Ovary (tissue), 9 donors: ENCODE results near the gene PARD3B. TPM values are rescaled to one million over a fixed set of nuclear protein-coding genes. Genes with fewer than 3 reads are reported as not detected.

ENCODE experiments used
- DNase-seq, 5 donors: peaks; one replicate each; pipeline ENCODE4 v3.0.0-alpha.2; 2019 to 2020
- H3K27ac ChIP-seq, 2 donors: fragments of 200-600 bp; one replicate each; pipeline versions ENCODE4 v1.5.1 to v1.8.0; 2019 to 2022
- H3K27me3 ChIP-seq: fragments of 200-600 bp; one replicate; pipeline ENCODE4 v1.8.0; 2022
- H3K36me3 ChIP-seq: fragments of 200-600 bp; sonication (generic); one replicate; pipeline ENCODE4 v1.5.1; 2019
- H3K4me1 ChIP-seq: one replicate; pipeline ENCODE4 v1.8.1; 2013; ENCODE audit warnings: mild to moderate bottlenecking, moderate library complexity; ENCODE audit not compliant: insufficient read depth
- H3K4me3 ChIP-seq: fragments of 200-600 bp; sonication (generic); one replicate; pipeline ENCODE4 v1.5.1; 2017
- H3K9me3 ChIP-seq, 2 donors: fragments of 200-600 bp in 1 of 2; sonication (generic) in 1 of 2; one replicate each; pipeline versions ENCODE4 v1.5.1 to v1.8.1; 2013 to 2019; ENCODE audit warnings: mild to moderate bottlenecking in 1 of 2, moderate library complexity in 1 of 2
- EP300 ChIP-seq: sonication (generic); formaldehyde crosslinking; IDR thresholded peaks from one replicate; pipeline ENCODE4 v1.6.1; 2017; ENCODE audit warnings: antibody characterized with exemption
- POLR2A ChIP-seq: fragments of 450-650 bp; IDR thresholded peaks from one replicate; pipeline ENCODE4 v1.6.1; 2017; ENCODE audit warnings: antibody characterized with exemption, mild to moderate bottlenecking, moderate library complexity
- WGBS, 3 donors: extraction: QIAGEN DNeasy Blood & Tissue Kit in 1 of 3; methylation state at CpG; one replicate each; pipeline versions ENCODE4 v1.1.5 to v1.1.7; 2013 to 2017; 5-methylcytosine and 5-hydroxymethylcytosine counted together
- intact Hi-C, 4 donors: fragments of 100-400 bp; cut with DNase I; formaldehyde crosslinking; loops; one replicate each; pipeline versions ENCODE4 v1.11.0 to v1.15.1; 2022 to 2023
- polyA plus RNA-seq, 2 donors: library from polyadenylated mRNA; stranded (reverse); fragments of 200-250 nt in 1 of 2; fragments of 350-450 nt in 1 of 2; fragmentation: Illumina TruSeq in 1 of 2; extraction: RNeasy Lipid Tissue Mini Kit (QIAGEN cat#74804) in 1 of 2; gene quantifications; one replicate each; pipeline ENCODE4 v1.2.3, GENCODE V29; 2013 to 2014
- total RNA-seq, 7 donors: library from RNA; depleted of rRNA in 2 of 7; stranded (reverse); fragments of >200 nt in 2 of 7; fragmentation: NEBNext Ultra II Directional in 3 of 7; extraction: Animal tissue kit (Norgen Biotek cat#: 25700) in 3 of 7; gene quantifications; one replicate each; pipeline versions ENCODE4 v1.1.0 to v1.2.4, GENCODE V29; 2016 to 2023
- TF ChIP-seq, protein P1 (sequence below), 3 donors: fragments of 450-650 bp in 2 of 3; fragments of 200-600 bp in 1 of 3; IDR thresholded peaks; one replicate each; pipeline versions ENCODE4 v1.5.1 to v1.8.0; 2016 to 2022; ENCODE audit warnings: antibody characterized with exemption in 3 of 3, mild to moderate bottlenecking in 1 of 3
- donor health status: DM: no; HTN: no; CAD: no; lungs with moderate emphysema.
- donor health status: DM: no; HTN: no; CAD: no.
- donor health status: Bipolar disorder and iron deficiency.
- donor health status: DM: yes; HTN: yes; CAD: no.
- donor health status: DM: no; HTN: no; CAD: no.
- donor health status: DM: yes; HTN: yes; CAD: no.

PARD3B gene
- total and polyA plus RNA-seq, 9 donors: 8.2 to 46.6 (median 28.7) TPM

DNA sequence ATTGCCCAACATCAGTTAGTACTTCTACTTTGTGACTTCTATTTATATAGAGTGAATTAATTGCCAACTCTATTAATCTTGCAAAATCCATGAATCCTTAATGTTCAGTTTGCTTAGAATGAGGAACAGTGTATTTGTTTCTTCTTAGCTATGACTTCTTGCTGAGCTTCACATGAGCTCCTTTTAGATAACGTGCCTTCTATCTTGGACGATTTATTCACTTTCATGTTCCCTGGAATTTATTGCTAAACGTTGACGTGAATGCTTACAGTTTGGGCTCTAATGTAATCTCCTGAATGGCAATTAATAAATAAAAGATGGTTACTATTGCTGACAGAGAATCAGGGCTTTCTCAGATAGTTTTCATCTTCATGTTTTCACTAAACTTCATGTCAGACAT lies 752.6 kb downstream of the PARD3B start:
- Histone ChIP-seq H3K4me1 (no peaks in the 10 kb centered on the region), H3K27ac (no peak overlapping the region), H3K4me3 (no peak overlapping the region), H3K36me3 (no peaks in the 10 kb centered on the region), H3K27me3 (no peaks in the 10 kb centered on the region), H3K9me3 (no peaks in the 10 kb centered on the region)
- intact Hi-C loops: no loop called here
- no peak for DNase-seq
- TF ChIP-seq POLR2A (no peak), EP300 (no peak)
- TF ChIP-seq, protein P1, sequence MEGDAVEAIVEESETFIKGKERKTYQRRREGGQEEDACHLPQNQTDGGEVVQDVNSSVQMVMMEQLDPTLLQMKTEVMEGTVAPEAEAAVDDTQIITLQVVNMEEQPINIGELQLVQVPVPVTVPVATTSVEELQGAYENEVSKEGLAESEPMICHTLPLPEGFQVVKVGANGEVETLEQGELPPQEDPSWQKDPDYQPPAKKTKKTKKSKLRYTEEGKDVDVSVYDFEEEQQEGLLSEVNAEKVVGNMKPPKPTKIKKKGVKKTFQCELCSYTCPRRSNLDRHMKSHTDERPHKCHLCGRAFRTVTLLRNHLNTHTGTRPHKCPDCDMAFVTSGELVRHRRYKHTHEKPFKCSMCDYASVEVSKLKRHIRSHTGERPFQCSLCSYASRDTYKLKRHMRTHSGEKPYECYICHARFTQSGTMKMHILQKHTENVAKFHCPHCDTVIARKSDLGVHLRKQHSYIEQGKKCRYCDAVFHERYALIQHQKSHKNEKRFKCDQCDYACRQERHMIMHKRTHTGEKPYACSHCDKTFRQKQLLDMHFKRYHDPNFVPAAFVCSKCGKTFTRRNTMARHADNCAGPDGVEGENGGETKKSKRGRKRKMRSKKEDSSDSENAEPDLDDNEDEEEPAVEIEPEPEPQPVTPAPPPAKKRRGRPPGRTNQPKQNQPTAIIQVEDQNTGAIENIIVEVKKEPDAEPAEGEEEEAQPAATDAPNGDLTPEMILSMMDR (IDR thresholded peaks at IDR 0.05): no peak
- 24 to 30% (median 30%) methylated on average over 4 of the region's 4 CpGs for WGBS, 3 donors

DNA sequence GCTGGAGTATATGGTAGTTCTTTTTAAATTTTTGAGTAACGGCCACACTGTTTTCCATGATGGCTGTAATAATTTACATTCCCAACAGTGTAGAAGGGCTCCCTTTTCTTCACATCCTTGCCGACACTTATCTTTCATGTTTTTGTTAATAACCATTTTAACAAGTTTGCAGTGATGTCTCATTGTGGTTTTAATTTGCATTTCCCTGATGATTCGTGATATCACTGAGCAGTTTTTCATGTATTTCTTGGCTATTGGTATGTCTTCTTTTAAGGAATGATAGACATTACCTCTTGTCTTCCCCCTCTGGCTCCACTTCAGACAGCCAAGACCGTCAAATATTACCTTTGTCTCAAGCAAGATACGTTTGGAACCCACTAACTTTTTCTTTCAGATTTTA lies 765.9 kb downstream of the PARD3B start:
- Histone ChIP-seq H3K27me3 (no peaks in the 10 kb centered on the region), H3K4me3 (no peak overlapping the region), H3K27ac (no peak overlapping the region), H3K36me3 (no peaks in the 10 kb centered on the region), H3K4me1 (peaks cover 2% of the 10 kb centered on the region), H3K9me3 (no peaks in the 10 kb centered on the region)
- DNase-seq: no peak
- TF ChIP-seq POLR2A: no peak
- TF ChIP-seq, protein P1 (IDR thresholded peaks at IDR 0.05): no peak
- no peak for TF ChIP-seq EP300
- WGBS, 3 donors: 58 to 71% (median 67%) methylated on average over 5 of the region's 5 CpGs
- intact Hi-C loops: no loop called here

DNA sequence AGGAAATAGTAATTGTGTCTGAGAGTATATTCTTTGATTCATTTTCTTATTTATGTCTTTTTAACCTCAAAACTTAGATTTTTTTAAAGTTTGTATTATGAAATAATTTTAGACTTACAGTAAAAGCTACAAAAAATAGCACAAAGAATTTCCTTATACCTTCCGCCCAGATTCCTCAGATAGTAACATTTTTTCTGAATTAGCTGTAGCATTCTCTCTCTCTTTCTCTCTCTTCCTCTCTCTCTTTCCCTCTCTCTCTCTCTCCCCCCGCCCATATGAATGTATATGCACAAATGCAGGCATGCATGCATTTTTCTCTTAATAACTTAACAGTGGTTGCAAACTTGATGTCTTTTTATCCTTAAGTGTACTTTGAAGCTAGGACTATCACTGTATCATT lies 776.0 kb downstream of the PARD3B start:
- intact Hi-C loops: no loop called here
- Histone ChIP-seq H3K4me3 (no peak overlapping the region), H3K27me3 (no peaks in the 10 kb centered on the region), H3K27ac (no peak overlapping the region), H3K9me3 (no peaks in the 10 kb centered on the region), H3K36me3 (no peaks in the 10 kb centered on the region), H3K4me1 (no peaks in the 10 kb centered on the region)
- no peak for DNase-seq
- TF ChIP-seq POLR2A: no peak
- TF ChIP-seq EP300: no peak
- TF ChIP-seq, protein P1 (IDR thresholded peaks at IDR 0.05): no peak
- 76 to 90% (median 78%) methylated on average over 2 of the region's 2 CpGs for WGBS, 3 donors

DNA sequence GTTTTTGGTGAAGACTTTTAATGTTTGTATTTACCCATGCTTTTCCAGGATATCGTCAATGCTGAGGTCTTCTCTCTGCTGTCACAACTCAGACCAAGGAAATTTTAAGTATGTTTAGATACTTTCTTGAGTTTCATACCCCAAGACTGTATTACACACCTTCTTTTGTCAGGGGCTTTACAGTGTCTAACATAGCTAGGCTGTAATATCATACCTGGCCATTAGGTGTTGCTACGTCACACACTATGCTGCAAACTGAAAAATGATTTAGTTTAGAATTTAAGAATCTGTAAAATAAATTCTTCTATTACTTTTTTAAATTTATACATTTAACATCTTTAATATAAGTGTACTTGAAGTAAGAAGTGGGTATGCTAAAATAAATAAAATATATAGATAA lies 778.7 kb downstream of the PARD3B start:
- H3K36me3 ChIP-seq: no peaks in the 10 kb centered on the region
- H3K27me3 ChIP-seq: no peaks in the 10 kb centered on the region
- intact Hi-C loops: no loop called here
- H3K4me3 ChIP-seq: no peak overlapping the region
- H3K4me1 ChIP-seq: no peaks in the 10 kb centered on the region
- 95 to 98% (median 95%) methylated on average over 2 of the region's 2 CpGs for WGBS, 3 donors
- DNase-seq: no peak
- TF ChIP-seq, protein P1 (IDR thresholded peaks at IDR 0.05): no peak
- no peak for TF ChIP-seq POLR2A
- no peak for TF ChIP-seq EP300
- no peak overlapping the region for H3K27ac ChIP-seq
- H3K9me3 ChIP-seq: no peaks in the 10 kb centered on the region

DNA sequence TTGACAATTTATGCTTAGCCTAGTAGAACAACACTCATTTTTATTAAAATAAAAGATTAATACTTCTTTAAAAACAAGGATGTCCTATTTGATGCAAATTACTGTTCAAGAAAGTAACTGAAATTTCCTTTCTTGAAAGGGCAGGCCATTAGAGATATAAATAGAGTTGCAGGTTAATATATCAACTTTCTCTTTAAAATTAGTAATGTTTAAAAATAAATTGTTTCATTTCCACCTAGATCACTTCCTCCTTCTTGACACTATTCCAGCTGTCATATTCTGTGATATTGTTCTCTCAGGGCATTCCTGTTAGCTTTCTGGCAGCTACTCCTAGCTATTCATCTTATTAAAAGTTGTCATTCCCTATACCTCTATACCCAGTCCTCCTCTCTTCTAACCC lies 779.1 kb downstream of the PARD3B start:
- intact Hi-C loops: no loop called here
- Histone ChIP-seq H3K27me3 (no peaks in the 10 kb centered on the region), H3K4me3 (no peak overlapping the region), H3K4me1 (no peaks in the 10 kb centered on the region), H3K27ac (no peak overlapping the region), H3K36me3 (no peaks in the 10 kb centered on the region), H3K9me3 (no peaks in the 10 kb centered on the region)
- no peak for DNase-seq
- TF ChIP-seq EP300: no peak
- TF ChIP-seq POLR2A: no peak
- TF ChIP-seq, protein P1 (IDR thresholded peaks at IDR 0.05): no peak
